Adrenal gland (tissue), 12 donors: Measurements from ENCODE around the gene KCNQ4. TPM values are rescaled to one million over a fixed set of nuclear protein-coding genes. Genes with fewer than 3 reads are reported as not detected.
A peak's percentile ranks its signal among the peaks of the same experiment; 100 is the strongest.

ENCODE experiments used
- DNase-seq, 7 donors: peaks; one replicate each; pipeline ENCODE4 v3.0.0-alpha.2; 2019 to 2020
- H3K27ac ChIP-seq, 5 donors: fragments of 200-600 bp; sonication (generic) in 4 of 5; 1 replicate in 3 of 5; 2 replicates in 2 of 5; pipeline versions ENCODE4 v1.5.1 to v1.8.0; 2016 to 2020; ENCODE audit warnings: mild to moderate bottlenecking in 1 of 5
- H3K27me3 ChIP-seq: fragments of 200-600 bp; 2 replicates; pipeline ENCODE4 v1.8.0; 2021
- H3K36me3 ChIP-seq, 2 donors: fragments of 200-600 bp; replicated peaks in 1 of 2; 1 replicate in 1 of 2; 2 replicates in 1 of 2; pipeline versions ENCODE4 v1.5.1 to v1.8.0; 2018 to 2022
- H3K4me1 ChIP-seq, 2 donors: fragments of 200-600 bp; replicated peaks in 1 of 2; 1 replicate in 1 of 2; 2 replicates in 1 of 2; pipeline versions ENCODE4 v1.5.1 to v1.8.0; 2018 to 2021
- H3K4me3 ChIP-seq, 4 donors: fragments of 200-600 bp; sonication (generic) in 3 of 4; one replicate each; pipeline ENCODE4 v1.5.1; 2016 to 2018
- H3K9me3 ChIP-seq, 3 donors: fragments of 200-600 bp; sonication (generic) in 1 of 3; replicated peaks in 1 of 3; 1 replicate in 2 of 3; 2 replicates in 1 of 3; pipeline versions ENCODE4 v1.5.1 to v1.8.0; 2016 to 2021
- POLR2A ChIP-seq, 2 donors: fragments of 450-650 bp; IDR thresholded peaks; one replicate each; pipeline ENCODE4 v1.6.1; 2017; ENCODE audit warnings: antibody characterized with exemption in 2 of 2, mild to moderate bottlenecking in 2 of 2, moderate library complexity in 1 of 2
- WGBS, 4 donors: extraction: QIAGEN DNeasy Blood & Tissue Kit in 2 of 4; methylation state at CpG; one replicate each; pipeline versions ENCODE4 v1.1.5 to v1.1.7; 2013 to 2017; 5-methylcytosine and 5-hydroxymethylcytosine counted together
- intact Hi-C, 2 donors: fragments of 100-400 bp; cut with DNase I; formaldehyde crosslinking; loops; one replicate each; pipeline versions ENCODE4 v1.14.1 to v1.15.0; 2022 to 2023
- polyA plus RNA-seq, 3 donors: library from polyadenylated mRNA; stranded (reverse); fragments of 200-250 nt in 2 of 3; fragments of 350-450 nt in 1 of 3; fragmentation: Illumina TruSeq in 1 of 3; extraction: RNeasy Lipid Tissue Mini Kit (QIAGEN cat#74804) in 1 of 3; gene quantifications; one replicate each; pipeline ENCODE4 v1.2.3, GENCODE V29; 2013 to 2014
- total RNA-seq, 9 donors: library from RNA; depleted of rRNA in 4 of 9; stranded (reverse); fragments of >200 nt in 4 of 9; fragments of 120-200 nt in 1 of 9; fragmentation: NEBNext Ultra II Directional in 1 of 9; extraction: Animal tissue kit (Norgen Biotek cat#: 25700) in 1 of 9; gene quantifications; one replicate each; pipeline versions ENCODE4 v1.1.0 to v1.2.4, GENCODE V29; 2013 to 2023
- TF ChIP-seq, protein P1 (sequence below), 6 experiments: fragments of 450-650 bp in 4 of 6; fragments of 200-600 bp in 2 of 6; sonication (generic) in 1 of 6; IDR thresholded peaks; 1 replicate in 5 of 6; 2 replicates in 1 of 6; pipeline versions ENCODE4 v1.5.1 to v1.8.0; 2016 to 2021; ENCODE audit warnings: antibody characterized with exemption in 6 of 6, mild to moderate bottlenecking in 2 of 6, moderate library complexity in 1 of 6
- donor health status: healthy with polysubstance abuse.
- donor health status: Bipolar disorder and iron deficiency.
- donor health status: DM: yes; HTN: yes; CAD: no.
- donor health status: DM: no; HTN: no; CAD: no.
- donor health status: DM: no; HTN: no; CAD: no.
- donor health status: DM: yes; HTN: yes; CAD: no.

Gene KCNQ4
- total and polyA plus RNA-seq, 12 donors: 0.06 to 1.0 (median 0.29) TPM; not detected in 2

GRCh38 chr1:40853885-40854170 lies 70.2 kb downstream of the KCNQ4 start:
- Histone ChIP-seq H3K27ac (no peak overlapping the region), H3K27me3 (no peaks in the 10 kb centered on the region), H3K9me3 (no peaks in the 10 kb centered on the region), H3K4me1 (no peaks in the 10 kb centered on the region), H3K36me3 (no peaks in the 10 kb centered on the region), H3K4me3 (no peak overlapping the region)
- no peak for DNase-seq
- intact Hi-C loops: no loop called here
- TF ChIP-seq, protein P1, sequence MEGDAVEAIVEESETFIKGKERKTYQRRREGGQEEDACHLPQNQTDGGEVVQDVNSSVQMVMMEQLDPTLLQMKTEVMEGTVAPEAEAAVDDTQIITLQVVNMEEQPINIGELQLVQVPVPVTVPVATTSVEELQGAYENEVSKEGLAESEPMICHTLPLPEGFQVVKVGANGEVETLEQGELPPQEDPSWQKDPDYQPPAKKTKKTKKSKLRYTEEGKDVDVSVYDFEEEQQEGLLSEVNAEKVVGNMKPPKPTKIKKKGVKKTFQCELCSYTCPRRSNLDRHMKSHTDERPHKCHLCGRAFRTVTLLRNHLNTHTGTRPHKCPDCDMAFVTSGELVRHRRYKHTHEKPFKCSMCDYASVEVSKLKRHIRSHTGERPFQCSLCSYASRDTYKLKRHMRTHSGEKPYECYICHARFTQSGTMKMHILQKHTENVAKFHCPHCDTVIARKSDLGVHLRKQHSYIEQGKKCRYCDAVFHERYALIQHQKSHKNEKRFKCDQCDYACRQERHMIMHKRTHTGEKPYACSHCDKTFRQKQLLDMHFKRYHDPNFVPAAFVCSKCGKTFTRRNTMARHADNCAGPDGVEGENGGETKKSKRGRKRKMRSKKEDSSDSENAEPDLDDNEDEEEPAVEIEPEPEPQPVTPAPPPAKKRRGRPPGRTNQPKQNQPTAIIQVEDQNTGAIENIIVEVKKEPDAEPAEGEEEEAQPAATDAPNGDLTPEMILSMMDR (IDR thresholded peaks at IDR 0.05): no peak
- no peak for TF ChIP-seq POLR2A (IDR thresholded peaks at IDR 0.05)
- WGBS, 4 donors: 69 to 86% (median 73%) methylated on average over 3 to 5 of the region's 5 CpGs

DNA sequence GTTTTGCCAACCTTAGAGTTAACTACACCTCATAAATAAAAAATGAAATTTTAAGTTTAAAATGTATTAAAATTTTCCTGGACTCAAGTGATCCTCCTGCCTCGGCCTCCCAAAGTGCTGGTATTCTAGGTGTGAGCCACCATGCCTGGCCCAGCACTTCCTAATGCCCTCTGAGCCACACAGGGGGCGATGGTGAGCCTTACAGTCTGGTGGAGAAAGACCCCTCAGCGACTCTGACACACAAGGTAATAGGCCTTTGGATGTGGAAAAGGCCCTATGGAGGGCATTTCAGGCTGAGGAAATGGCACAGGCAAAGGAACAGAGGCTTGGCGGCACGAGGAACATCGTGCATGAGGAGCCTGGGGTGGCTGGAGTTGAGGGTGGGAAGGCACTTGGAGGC lies 71.9 kb downstream of the KCNQ4 start:
- intact Hi-C loops: loop anchor here in 1 of 2 donors (5.0 kb wide), 1 partner anchor 87 kb away; no protein-coding TSS in a partner anchor
- WGBS, 4 donors: 84 to 91% (median 88%) methylated on average over 6 of the region's 6 CpGs
- peaks cover 0 to 1% of the 10 kb centered on the region in 2 donors for H3K4me1 ChIP-seq

GRCh38 chr1:40856116-40856515 lies 72.5 kb downstream of the KCNQ4 start:
- Histone ChIP-seq H3K4me1 (peaks cover 3 to 7% of the 10 kb centered on the region in 2 donors), H3K27me3 (no peaks in the 10 kb centered on the region), H3K9me3 (no peaks in the 10 kb centered on the region), H3K4me3 (no peak overlapping the region), H3K27ac (no peak overlapping the region), H3K36me3 (no peaks in the 10 kb centered on the region)
- DNase-seq: no peak
- WGBS, 4 donors: 68 to 90% (median 79%) methylated on average over 3 of the region's 3 CpGs
- intact Hi-C loops: loop anchor here in 1 of 2 donors (5.0 kb wide), 1 partner anchor 86 kb away; no protein-coding TSS in a partner anchor
- no peak for TF ChIP-seq POLR2A (IDR thresholded peaks at IDR 0.05)
- TF ChIP-seq, protein P1 (IDR thresholded peaks at IDR 0.05): no peak

More for the DNA sequence above, 71.9 kb downstream of the KCNQ4 start:
- DNase-seq: no peak
- TF ChIP-seq, protein P1 (IDR thresholded peaks at IDR 0.05): peak in 3 of 6 experiments; percentile 7 to 17 (median 12)
- TF ChIP-seq POLR2A (IDR thresholded peaks at IDR 0.05): no peak
- Histone ChIP-seq H3K9me3 (no peaks in the 10 kb centered on the region), H3K27ac (no peak overlapping the region), H3K36me3 (no peaks in the 10 kb centered on the region), H3K4me3 (no peak overlapping the region), H3K27me3 (no peaks in the 10 kb centered on the region)

- H3K36me3 ChIP-seq: no peaks in the 10 kb centered on the region
- no peak overlapping the region for H3K27ac ChIP-seq
- H3K4me3 ChIP-seq: no peak overlapping the region
- WGBS, 4 donors: 96 to 97% (median 96%) methylated on average over 9 of the region's 9 CpGs
- H3K4me1 ChIP-seq: peaks cover 7 to 10% of the 10 kb centered on the region in 2 donors
- H3K9me3 ChIP-seq: no peaks in the 10 kb centered on the region
- no peak for DNase-seq
- no peaks in the 10 kb centered on the region for H3K27me3 ChIP-seq
- intact Hi-C loops: loop anchor here in 1 of 2 donors (5.0 kb wide), 1 partner anchor 86 kb away; no protein-coding TSS in a partner anchor
- TF ChIP-seq, protein P1 (IDR thresholded peaks at IDR 0.05): no peak
- TF ChIP-seq POLR2A (IDR thresholded peaks at IDR 0.05): no peak
These were observed 73.2 kb downstream of the KCNQ4 start for GRCh38 chr1:40856656-40857302.
